A549 (cell line): ENCODE data around the gene PZP.

Source experiments
- FOSL2 ChIP-seq, 2 experiments: fragments of 450-650 bp in 1 of 2; fragments of >200 bp in 1 of 2; sonication (Bioruptor Twin) in 1 of 2; formaldehyde crosslinking; IDR thresholded peaks; 2 replicates each; pipeline versions ENCODE4 v1.5.0 to v1.6.1; 2016 to 2020; ENCODE audit warnings: mild to moderate bottlenecking in 1 of 2, moderate library complexity in 1 of 2
- NPAS2 ChIP-seq: fragments of 250-450 bp; sonication (Bioruptor Pico); IDR thresholded peaks from 2 replicates; pipeline ENCODE4 v1.8.0; 2022; ENCODE audit warnings: mild to moderate bottlenecking, moderate library complexity, borderline replicate concordance
- POLR2A ChIP-seq: IDR thresholded peaks from 2 replicates; pipeline ENCODE4 v1.6.1; 2012; ENCODE audit warnings: mild to moderate bottlenecking, low read length
- SMC3 ChIP-seq: fragments of >200 bp; sonication (Bioruptor Twin); formaldehyde crosslinking; IDR thresholded peaks from 3 replicates; pipeline ENCODE4 v1.6.1; 2018; ENCODE audit warnings: inconsistent platforms
- ZSCAN20 ChIP-seq: fragments of 250-450 bp; sonication (Bioruptor Pico); IDR thresholded peaks from 2 replicates; pipeline ENCODE4 v1.8.0; 2022; ENCODE audit warnings: mild to moderate bottlenecking, moderate library complexity
- TF ChIP-seq, protein P1 (sequence below): fragments of >200 bp; sonication (Bioruptor Twin); formaldehyde crosslinking; IDR thresholded peaks from 3 replicates; pipeline ENCODE4 v1.5.1; 2016
- TF ChIP-seq, protein P2 (sequence below): IDR thresholded peaks from 2 replicates; pipeline ENCODE4 v1.6.1; 2012

DNA sequence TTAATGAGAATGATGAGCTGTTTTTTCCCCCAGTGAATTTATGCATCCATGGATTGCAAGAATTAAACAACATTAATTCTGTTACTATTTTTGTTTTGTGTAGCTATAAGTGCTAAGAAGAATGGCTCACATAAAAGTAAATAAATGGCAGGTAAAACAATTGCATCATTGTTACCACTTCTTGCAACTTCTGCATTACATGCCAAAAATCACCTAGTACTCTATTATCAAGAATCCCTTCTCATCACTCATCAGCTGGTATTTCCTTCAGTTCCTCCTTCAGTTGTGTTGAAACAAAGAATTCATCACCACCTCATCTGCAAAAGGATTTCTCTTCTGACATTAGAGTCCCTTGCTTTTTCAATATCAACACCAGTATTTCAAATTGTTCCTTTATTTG is 93.2 kb downstream of the PZP start:
- TF ChIP-seq SMC3: no peak
- TF ChIP-seq, protein P1, sequence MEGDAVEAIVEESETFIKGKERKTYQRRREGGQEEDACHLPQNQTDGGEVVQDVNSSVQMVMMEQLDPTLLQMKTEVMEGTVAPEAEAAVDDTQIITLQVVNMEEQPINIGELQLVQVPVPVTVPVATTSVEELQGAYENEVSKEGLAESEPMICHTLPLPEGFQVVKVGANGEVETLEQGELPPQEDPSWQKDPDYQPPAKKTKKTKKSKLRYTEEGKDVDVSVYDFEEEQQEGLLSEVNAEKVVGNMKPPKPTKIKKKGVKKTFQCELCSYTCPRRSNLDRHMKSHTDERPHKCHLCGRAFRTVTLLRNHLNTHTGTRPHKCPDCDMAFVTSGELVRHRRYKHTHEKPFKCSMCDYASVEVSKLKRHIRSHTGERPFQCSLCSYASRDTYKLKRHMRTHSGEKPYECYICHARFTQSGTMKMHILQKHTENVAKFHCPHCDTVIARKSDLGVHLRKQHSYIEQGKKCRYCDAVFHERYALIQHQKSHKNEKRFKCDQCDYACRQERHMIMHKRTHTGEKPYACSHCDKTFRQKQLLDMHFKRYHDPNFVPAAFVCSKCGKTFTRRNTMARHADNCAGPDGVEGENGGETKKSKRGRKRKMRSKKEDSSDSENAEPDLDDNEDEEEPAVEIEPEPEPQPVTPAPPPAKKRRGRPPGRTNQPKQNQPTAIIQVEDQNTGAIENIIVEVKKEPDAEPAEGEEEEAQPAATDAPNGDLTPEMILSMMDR: no peak
- TF ChIP-seq, protein P2, sequence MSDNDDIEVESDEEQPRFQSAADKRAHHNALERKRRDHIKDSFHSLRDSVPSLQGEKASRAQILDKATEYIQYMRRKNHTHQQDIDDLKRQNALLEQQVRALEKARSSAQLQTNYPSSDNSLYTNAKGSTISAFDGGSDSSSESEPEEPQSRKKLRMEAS: no peak
- no peak for TF ChIP-seq NPAS2 (CRISPR knock-in tag)
- TF ChIP-seq POLR2A: no peak
- TF ChIP-seq FOSL2 (IDR thresholded peaks at IDR 0.05): no peak
- no peak for TF ChIP-seq FOSL2 (CRISPR knock-in tag; IDR thresholded peaks at IDR 0.05)
- TF ChIP-seq ZSCAN20 (CRISPR knock-in tag): no peak
